ENCODE measurements around the gene RAX. TPM values are rescaled to one million over a fixed set of nuclear protein-coding genes. Genes with fewer than 3 reads are reported as not detected.

Gene RAX
- total RNA-seq: not detected in 2 replicates

- no peak within 1 kb of the TSS for H3K27ac Mint-ChIP-seq
- H3K9me3 Mint-ChIP-seq: no peaks in the 10 kb centered on the region
- peaks cover 65% of the 10 kb centered on the region for H3K27me3 Mint-ChIP-seq (ENCODE audit: insufficient read depth)
- H3K4me1 Mint-ChIP-seq (ENCODE audit: low read depth): peaks cover 9% of the 10 kb centered on the region
- H3K4me3 Mint-ChIP-seq: peak within 1 kb of the TSS; percentile 30
- intact Hi-C loops (cut with micrococcal nuclease): loop anchor here (1.0 to 10.0 kb wide), 4 partner anchors 8 to 1468 kb away; partner anchors contain the start of genes ATP8B1, CCBE1 and GRP
- no peak for DNase-seq (ENCODE audit: low spot score)
- H3K36me3 Mint-ChIP-seq (ENCODE audit: low read depth): no peaks in the 10 kb centered on the region
Observed at GRCh38 chr18:59272891-59273758, at the start of gene RAX. TSS of gene RAX (minus strand) at chr18:59273454. CDS start at chr18:59273206, 248 bp downstream.

- Mint-ChIP-seq H3K36me3 (ENCODE audit: low read depth) (no peaks in the 10 kb centered on the region), H3K4me1 (ENCODE audit: low read depth) (no peaks in the 10 kb centered on the region), H3K4me3 (no peak within 1 kb of the TSS), H3K27me3 (ENCODE audit: insufficient read depth) (peaks cover 26% of the 10 kb centered on the region), H3K9me3 (no peaks in the 10 kb centered on the region), H3K27ac (no peak within 1 kb of the TSS)
- no peak for DNase-seq (ENCODE audit: low spot score)
- intact Hi-C loops (cut with micrococcal nuclease): no loop called here
Observed at GRCh38 chr18:59318460-59319050, 45.3 kb upstream of the RAX start, which contains the start of gene CPLX4. TSS of gene CPLX4 (minus strand) at chr18:59318649. CDS start at chr18:59318462, 187 bp downstream.

GRCh38 chr18:59311631-59312030 lies 38.4 kb upstream of the RAX start:
- DNase-seq (ENCODE audit: low spot score): no peak
- H3K27ac Mint-ChIP-seq: no peak overlapping the region
- no peaks in the 10 kb centered on the region for H3K4me1 Mint-ChIP-seq (ENCODE audit: low read depth)
- no peak overlapping the region for H3K4me3 Mint-ChIP-seq
- H3K9me3 Mint-ChIP-seq: no peaks in the 10 kb centered on the region
- H3K27me3 Mint-ChIP-seq (ENCODE audit: insufficient read depth): peaks cover 42% of the 10 kb centered on the region
- no peaks in the 10 kb centered on the region for H3K36me3 Mint-ChIP-seq (ENCODE audit: low read depth)
- intact Hi-C loops (cut with micrococcal nuclease): no loop called here

- Mint-ChIP-seq H3K9me3 (no peaks in the 10 kb centered on the region), H3K4me3 (peak overlapping the region; percentile 63), H3K27ac (no peak overlapping the region), H3K36me3 (ENCODE audit: low read depth) (no peaks in the 10 kb centered on the region), H3K27me3 (ENCODE audit: insufficient read depth) (peaks cover 44% of the 10 kb centered on the region), H3K4me1 (ENCODE audit: low read depth) (no peaks in the 10 kb centered on the region)
- intact Hi-C loops (cut with micrococcal nuclease): loop anchor here (1.0 to 2.0 kb wide), 4 partner anchors 50 to 225 kb away; partner anchors contain the start of gene LMAN1
- DNase-seq (ENCODE audit: low spot score): no peak
Observed at GRCh38 chr18:59308938-59309260, 35.6 kb upstream of the RAX start.

GRCh38 chr18:59308248-59308937 lies 35.1 kb upstream of the RAX start:
- H3K27me3 Mint-ChIP-seq (ENCODE audit: insufficient read depth): peaks cover 44% of the 10 kb centered on the region
- intact Hi-C loops (cut with micrococcal nuclease): loop anchor here (1.0 to 2.0 kb wide), 4 partner anchors 50 to 224 kb away; partner anchors contain the start of gene LMAN1
- H3K4me1 Mint-ChIP-seq (ENCODE audit: low read depth): no peaks in the 10 kb centered on the region
- no peaks in the 10 kb centered on the region for H3K9me3 Mint-ChIP-seq
- DNase-seq (ENCODE audit: low spot score): peak; percentile 61
- peak overlapping the region; percentile 63 for H3K4me3 Mint-ChIP-seq
- H3K36me3 Mint-ChIP-seq (ENCODE audit: low read depth): no peaks in the 10 kb centered on the region
- no peak overlapping the region for H3K27ac Mint-ChIP-seq

- Mint-ChIP-seq H3K4me3 (no peak overlapping the region), H3K27me3 (ENCODE audit: insufficient read depth) (peaks cover 43% of the 10 kb centered on the region), H3K27ac (no peak overlapping the region), H3K9me3 (no peaks in the 10 kb centered on the region), H3K36me3 (ENCODE audit: low read depth) (no peaks in the 10 kb centered on the region), H3K4me1 (ENCODE audit: low read depth) (no peaks in the 10 kb centered on the region)
- intact Hi-C loops (cut with micrococcal nuclease): no loop called here
- no peak for DNase-seq (ENCODE audit: low spot score)
Observed at GRCh38 chr18:59306640-59307039, 33.4 kb upstream of the RAX start.

- Mint-ChIP-seq H3K4me3 (no peak overlapping the region), H3K4me1 (ENCODE audit: low read depth) (peaks cover 6% of the 10 kb centered on the region), H3K36me3 (ENCODE audit: low read depth) (no peaks in the 10 kb centered on the region), H3K27me3 (ENCODE audit: insufficient read depth) (peaks cover 40% of the 10 kb centered on the region), H3K9me3 (no peaks in the 10 kb centered on the region), H3K27ac (no peak overlapping the region)
- intact Hi-C loops (cut with micrococcal nuclease): no loop called here
- no peak for DNase-seq (ENCODE audit: low spot score)
Observed at GRCh38 chr18:59305295-59305694, 32.0 kb upstream of the RAX start.

- no peak for DNase-seq (ENCODE audit: low spot score)
- H3K4me3 Mint-ChIP-seq: no peak overlapping the region
- no peaks in the 10 kb centered on the region for H3K9me3 Mint-ChIP-seq
- H3K27me3 Mint-ChIP-seq (ENCODE audit: insufficient read depth): peaks cover 31% of the 10 kb centered on the region
- no peaks in the 10 kb centered on the region for H3K36me3 Mint-ChIP-seq (ENCODE audit: low read depth)
- H3K4me1 Mint-ChIP-seq (ENCODE audit: low read depth): peaks cover 6% of the 10 kb centered on the region
- no peak overlapping the region for H3K27ac Mint-ChIP-seq
- intact Hi-C loops (cut with micrococcal nuclease): no loop called here
Observed at GRCh38 chr18:59303656-59304195, 30.5 kb upstream of the RAX start.

- no peak for DNase-seq (ENCODE audit: low spot score)
- Mint-ChIP-seq H3K36me3 (ENCODE audit: low read depth) (no peaks in the 10 kb centered on the region), H3K27me3 (ENCODE audit: insufficient read depth) (peaks cover 30% of the 10 kb centered on the region), H3K4me1 (ENCODE audit: low read depth) (peaks cover 6% of the 10 kb centered on the region), H3K9me3 (no peaks in the 10 kb centered on the region), H3K4me3 (no peak overlapping the region), H3K27ac (no peak overlapping the region)
- intact Hi-C loops (cut with micrococcal nuclease): no loop called here
Observed at GRCh38 chr18:59303006-59303405, 29.8 kb upstream of the RAX start.

GRCh38 chr18:59301929-59302328 lies 28.7 kb upstream of the RAX start:
- no peak overlapping the region for H3K27ac Mint-ChIP-seq
- H3K27me3 Mint-ChIP-seq (ENCODE audit: insufficient read depth): peaks cover 23% of the 10 kb centered on the region
- no peaks in the 10 kb centered on the region for H3K36me3 Mint-ChIP-seq (ENCODE audit: low read depth)
- H3K4me3 Mint-ChIP-seq: no peak overlapping the region
- H3K9me3 Mint-ChIP-seq: no peaks in the 10 kb centered on the region
- intact Hi-C loops (cut with micrococcal nuclease): no loop called here
- DNase-seq (ENCODE audit: low spot score): no peak
- H3K4me1 Mint-ChIP-seq (ENCODE audit: low read depth): peaks cover 6% of the 10 kb centered on the region

GRCh38 chr18:59300676-59301285 lies 27.5 kb upstream of the RAX start:
- Mint-ChIP-seq H3K4me3 (no peak overlapping the region), H3K36me3 (ENCODE audit: low read depth) (no peaks in the 10 kb centered on the region), H3K9me3 (no peaks in the 10 kb centered on the region), H3K27me3 (ENCODE audit: insufficient read depth) (peaks cover 24% of the 10 kb centered on the region), H3K4me1 (ENCODE audit: low read depth) (peaks cover 6% of the 10 kb centered on the region), H3K27ac (no peak overlapping the region)
- intact Hi-C loops (cut with micrococcal nuclease): no loop called here
- no peak for DNase-seq (ENCODE audit: low spot score)

GRCh38 chr18:59298871-59299270 lies 25.6 kb upstream of the RAX start:
- H3K27me3 Mint-ChIP-seq (ENCODE audit: insufficient read depth): peaks cover 19% of the 10 kb centered on the region
- H3K4me1 Mint-ChIP-seq (ENCODE audit: low read depth): peaks cover 6% of the 10 kb centered on the region
- no peaks in the 10 kb centered on the region for H3K9me3 Mint-ChIP-seq
- H3K4me3 Mint-ChIP-seq: no peak overlapping the region
- no peak for DNase-seq (ENCODE audit: low spot score)
- H3K27ac Mint-ChIP-seq: no peak overlapping the region
- H3K36me3 Mint-ChIP-seq (ENCODE audit: low read depth): no peaks in the 10 kb centered on the region
- intact Hi-C loops (cut with micrococcal nuclease): loop anchor here (10.0 kb wide), 1 partner anchor 846 kb away; no protein-coding TSS in a partner anchor

Measured in activated T-helper 1 cell treated with anti-CD3 and anti-CD28 coated beads, Interleukin-12 subunit alpha, Interleukin-12 subunit beta, Interleukin-2, Interleukin-4 antibody, amounts not matched to agents 30 ng/mL and 10 ng/mL and 1 ng/mL, durations not matched to agents 14 hours and 24 hours and 36 hours (primary cell).